Activated naive CD4-positive, alpha-beta T cell (primary cell): ENCODE measurements around the gene SNCB.

ENCODE experiments used
- DNase-seq, 4 experiments: peaks; one replicate each; lab custom pipeline; 2025; lab: John Stamatoyannopoulos, UW

The SNCB gene

GRCh38 chr5:176660860-176661641 lies 30.7 kb upstream of the SNCB start:
- peak; percentile 46 to 68 (median 56) for DNase-seq

GRCh38 chr5:176660530-176660859 lies 30.2 kb upstream of the SNCB start:
- no peak for DNase-seq

- DNase-seq = no peak
These were observed 29.6 kb upstream of the SNCB start for GRCh38 chr5:176659860-176660461.

GRCh38 chr5:176659512-176659839 lies 29.1 kb upstream of the SNCB start:
- no peak for DNase-seq

GRCh38 chr5:176658817-176659511 lies 28.6 kb upstream of the SNCB start:
- DNase-seq = no peak

- DNase-seq = peak; percentile 28 to 60 (median 31)
These were observed 27.8 kb upstream of the SNCB start for GRCh38 chr5:176658007-176658599.

- DNase-seq = no peak
These were observed 26.2 kb upstream of the SNCB start for GRCh38 chr5:176656467-176656990.

GRCh38 chr5:176654856-176655255 lies 24.5 kb upstream of the SNCB start:
- no peak for DNase-seq

GRCh38 chr5:176653401-176654385 lies 23.4 kb upstream of the SNCB start:
- DNase-seq = peak in 1 of 4 experiments; percentile 33

GRCh38 chr5:176652136-176652535 lies 21.8 kb upstream of the SNCB start:
- DNase-seq = no peak

GRCh38 chr5:176651472-176651980 lies 21.2 kb upstream of the SNCB start:
- no peak for DNase-seq

GRCh38 chr5:176650354-176650884 lies 20.1 kb upstream of the SNCB start:
- DNase-seq = no peak

GRCh38 chr5:176648474-176649194 lies 18.3 kb upstream of the SNCB start:
- peak in 1 of 4 experiments; percentile 23 for DNase-seq

- peak in 1 of 4 experiments; percentile 15 for DNase-seq
These were observed 17.6 kb upstream of the SNCB start for GRCh38 chr5:176647843-176648473.

- peak; percentile 73 to 97 (median 90) for DNase-seq
These were observed 16.9 kb upstream of the SNCB start, which contains the start of gene TSPAN17 for GRCh38 chr5:176647030-176647842. Gene TSPAN17 (plus strand): TSS chr5:176647484. CDS start chr5:176647616, 132 bp downstream.

- no peak for DNase-seq
These were observed 16.3 kb upstream of the SNCB start for GRCh38 chr5:176646707-176647029.

GRCh38 chr5:176646049-176646706 lies 15.8 kb upstream of the SNCB start:
- no peak for DNase-seq
